Measurements from ENCODE around the gene ARTN. TPM values are rescaled to one million over a fixed set of nuclear protein-coding genes. Genes with fewer than 3 reads are reported as not detected.

Gene ARTN
- total RNA-seq, 1 experiment from 2014 or later, result not detected

DNA sequence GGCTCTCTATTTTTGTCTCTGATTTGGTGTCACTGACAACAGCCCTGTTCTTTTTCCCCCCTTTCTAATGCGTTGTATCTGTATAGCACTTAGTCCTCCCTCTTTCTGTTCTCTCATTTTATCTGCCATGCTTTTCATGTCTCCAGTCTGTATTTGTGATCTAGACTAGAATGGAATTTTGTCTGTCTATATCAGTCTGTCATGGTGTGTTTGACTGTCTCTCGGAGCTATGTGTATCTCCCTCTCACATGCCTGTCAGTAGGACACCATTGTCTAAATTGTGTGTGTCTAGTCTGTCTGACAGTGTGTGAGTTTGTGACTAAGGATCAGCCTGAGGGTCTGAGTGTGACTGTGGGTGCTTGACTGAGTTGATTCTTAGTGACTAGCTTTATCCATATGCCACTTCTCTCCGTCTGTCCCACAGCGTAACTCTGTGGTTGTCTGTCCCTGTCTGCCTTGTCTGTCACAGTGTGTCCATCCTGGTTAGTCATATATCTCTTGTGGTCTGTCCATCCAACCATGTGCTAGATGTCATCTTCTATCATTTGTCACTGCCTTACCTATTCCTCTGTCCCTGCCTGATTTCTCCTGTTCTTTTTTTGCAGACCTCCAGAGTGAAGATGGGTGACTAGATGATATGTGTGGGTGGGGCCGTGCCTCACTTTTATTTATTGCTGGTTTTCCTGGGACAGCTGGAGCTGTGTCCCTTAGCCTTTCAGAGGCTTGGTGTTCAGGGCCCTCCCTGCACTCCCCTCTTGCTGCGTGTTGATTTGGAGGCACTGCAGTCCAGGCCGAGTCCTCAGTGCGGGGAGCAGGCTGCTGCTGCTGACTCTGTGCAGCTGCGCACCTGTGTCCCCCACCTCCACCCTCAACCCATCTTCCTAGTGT lies 44.0 kb downstream of the ARTN start:
- in situ Hi-C loops (cut with HindIII; ENCODE audit: low pct_unique_long_range_greater_than_20kb, low sequenced_read_pairs), result no loop called here

DNA sequence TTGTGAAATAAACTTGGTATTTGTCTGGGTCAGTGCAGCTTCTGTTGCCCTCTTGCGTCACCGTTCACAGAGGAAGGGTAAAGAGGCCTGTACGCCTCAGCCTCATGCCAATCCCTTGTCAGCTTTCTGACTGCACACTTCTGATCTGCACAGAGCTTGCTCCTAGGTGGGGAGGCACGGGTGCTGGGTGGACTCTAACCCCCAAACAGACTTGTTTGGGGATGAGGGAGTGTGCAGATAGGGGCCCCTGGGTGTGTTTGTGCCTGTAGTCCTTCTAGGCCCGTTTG lies 44.6 kb downstream of the ARTN start:
- DNase-seq (ENCODE audit: low read depth), result no peak
- in situ Hi-C loops (cut with HindIII; ENCODE audit: low pct_unique_long_range_greater_than_20kb, low sequenced_read_pairs), result no loop called here

More for the DNA sequence above, 44.0 kb downstream of the ARTN start:
- no peak for DNase-seq (ENCODE audit: low read depth)

DNA sequence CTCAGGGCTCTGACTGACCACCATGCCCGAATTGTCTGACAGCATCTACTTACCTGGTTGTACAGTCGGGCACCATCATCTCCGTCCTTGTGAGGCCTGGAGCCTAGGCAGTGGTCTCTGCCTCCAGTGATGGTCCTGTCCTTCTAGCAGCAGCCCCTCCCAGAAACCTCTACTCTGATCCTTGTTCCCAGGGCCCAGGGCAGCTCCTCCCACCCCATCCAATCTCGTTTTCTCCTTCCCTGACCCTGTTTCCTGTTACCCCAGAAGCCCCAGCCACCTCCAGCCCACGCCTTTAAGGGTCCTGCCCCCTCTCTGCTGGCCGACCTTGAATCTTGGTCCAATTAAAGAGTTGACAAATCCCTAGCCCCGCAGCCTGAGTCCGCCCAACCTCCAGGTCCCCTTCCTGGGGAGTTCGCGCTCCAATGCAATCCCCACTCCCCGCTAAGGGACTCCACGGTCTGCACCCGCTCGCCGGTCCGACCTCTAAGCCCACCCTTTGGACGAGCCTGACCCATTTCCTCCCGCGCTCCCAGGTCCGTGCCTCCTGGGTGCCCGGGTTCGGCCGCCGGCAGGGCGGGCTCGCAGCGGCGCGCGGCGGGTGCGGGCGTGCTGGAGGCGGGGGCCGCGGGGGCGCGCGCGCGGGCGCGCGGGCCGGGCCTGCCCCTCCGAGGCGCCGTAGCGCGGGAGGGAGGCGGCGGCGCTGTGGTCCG lies 45.1 kb downstream of the ARTN start, which contains the start of gene B4GALT2:
Gene B4GALT2 (plus strand): TSS at position 660 of the 710 bp plus-strand sequence. CDS start 1,951 bp downstream, outside the sequence.
- in situ Hi-C loops (cut with HindIII; ENCODE audit: low pct_unique_long_range_greater_than_20kb, low sequenced_read_pairs), result no loop called here
- DNase-seq (ENCODE audit: low read depth), result no peak

DNA sequence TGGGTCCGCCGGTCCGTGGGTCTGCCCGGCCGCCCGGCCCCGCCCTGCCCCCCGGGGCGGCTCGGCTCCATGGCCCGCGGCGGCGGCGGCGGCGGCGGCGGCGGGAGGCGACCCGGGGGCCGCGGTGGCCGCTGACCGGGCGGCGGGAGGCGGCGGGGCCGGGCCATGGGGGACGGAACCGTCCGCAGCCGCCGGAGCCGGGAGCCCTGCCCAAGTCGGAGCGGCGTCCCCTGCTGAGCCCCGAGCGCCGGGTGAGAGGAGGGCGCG lies 45.6 kb downstream of the ARTN start:
- in situ Hi-C loops (cut with HindIII; ENCODE audit: low pct_unique_long_range_greater_than_20kb, low sequenced_read_pairs), result no loop called here
- no peak for DNase-seq (ENCODE audit: low read depth)

DNA sequence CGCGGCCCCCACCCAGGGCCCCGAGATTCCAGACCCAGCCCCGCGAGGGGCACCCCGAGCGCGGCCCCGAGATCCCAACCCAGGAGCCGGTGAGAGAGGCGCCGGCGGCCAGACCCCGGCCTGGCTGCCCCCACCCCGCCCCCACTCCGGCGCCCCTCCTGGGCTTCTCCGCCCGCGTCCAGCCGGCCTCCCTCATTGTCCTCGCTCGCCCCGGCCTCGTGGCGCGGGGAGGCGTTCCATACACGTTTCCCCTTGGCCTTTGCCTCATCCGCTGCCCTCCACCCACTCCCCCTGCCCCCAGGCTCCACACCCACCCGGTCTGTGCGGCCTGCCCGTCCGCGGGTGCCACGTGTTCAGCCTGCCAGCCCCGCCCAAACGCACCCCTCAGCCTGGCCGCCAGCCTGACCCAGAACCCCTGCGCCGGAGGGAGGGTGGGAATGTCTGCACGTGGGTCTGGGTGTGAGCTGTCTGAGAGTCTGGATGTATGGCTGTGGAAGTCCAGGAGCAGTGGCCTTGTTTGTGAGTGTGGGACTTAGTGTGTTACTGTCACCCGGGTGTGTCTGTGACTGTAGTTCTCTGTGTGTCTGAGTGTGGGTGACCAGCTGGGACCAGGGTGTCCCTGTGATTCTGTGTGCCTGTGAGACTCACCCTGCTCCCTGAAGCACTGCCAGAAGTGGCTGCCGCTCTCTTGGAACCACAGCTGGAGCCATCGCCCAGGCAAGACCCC lies 46.1 kb downstream of the ARTN start:
- DNase-seq (ENCODE audit: low read depth), result peak; percentile 30
- in situ Hi-C loops (cut with HindIII; ENCODE audit: low pct_unique_long_range_greater_than_20kb, low sequenced_read_pairs), result no loop called here

DNA sequence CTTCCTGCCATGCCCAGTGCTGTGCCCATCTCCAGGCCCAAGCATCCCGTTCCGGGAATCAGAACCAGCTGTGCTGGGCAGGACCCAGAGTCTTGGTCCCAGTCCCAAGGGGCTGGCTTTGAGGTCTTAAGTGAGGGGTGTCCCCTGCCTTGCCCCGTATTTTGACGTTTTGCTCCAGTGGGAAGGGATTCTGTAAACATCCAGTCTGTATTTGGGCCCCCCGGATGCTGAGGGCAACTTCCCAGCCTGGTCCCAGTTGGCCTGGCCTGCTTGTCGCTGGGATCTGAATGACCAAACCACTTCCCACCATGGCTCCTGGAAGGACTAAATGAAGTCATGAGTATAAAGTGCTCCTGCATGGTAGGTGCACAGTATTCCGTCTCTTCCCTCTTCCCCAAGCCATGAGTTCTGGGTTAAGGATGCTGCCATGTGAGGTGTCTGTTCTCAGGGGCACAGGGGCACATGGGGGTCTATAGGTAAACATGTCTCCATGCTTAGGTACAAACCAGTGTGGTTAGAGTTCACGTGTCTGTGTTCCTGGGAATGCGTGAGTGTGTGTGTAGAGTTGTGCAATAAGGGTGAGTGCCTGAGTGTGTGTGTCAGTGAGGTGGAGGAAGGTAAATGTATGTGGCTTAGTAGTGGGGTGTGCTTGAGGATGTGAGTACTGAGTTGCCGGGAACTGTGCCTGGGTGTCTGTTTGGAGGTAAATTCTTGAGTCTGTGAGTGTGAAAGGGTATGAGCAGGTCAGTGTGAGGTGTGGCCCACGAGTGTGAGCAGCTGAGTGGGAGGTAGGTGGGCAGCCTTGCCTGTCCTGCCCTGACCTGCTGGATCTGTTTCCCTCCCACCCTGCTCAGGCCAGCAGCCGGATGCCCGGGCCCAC lies 46.9 kb downstream of the ARTN start:
- DNase-seq (ENCODE audit: low read depth), result no peak
- in situ Hi-C loops (cut with HindIII; ENCODE audit: low pct_unique_long_range_greater_than_20kb, low sequenced_read_pairs), result no loop called here

DNA sequence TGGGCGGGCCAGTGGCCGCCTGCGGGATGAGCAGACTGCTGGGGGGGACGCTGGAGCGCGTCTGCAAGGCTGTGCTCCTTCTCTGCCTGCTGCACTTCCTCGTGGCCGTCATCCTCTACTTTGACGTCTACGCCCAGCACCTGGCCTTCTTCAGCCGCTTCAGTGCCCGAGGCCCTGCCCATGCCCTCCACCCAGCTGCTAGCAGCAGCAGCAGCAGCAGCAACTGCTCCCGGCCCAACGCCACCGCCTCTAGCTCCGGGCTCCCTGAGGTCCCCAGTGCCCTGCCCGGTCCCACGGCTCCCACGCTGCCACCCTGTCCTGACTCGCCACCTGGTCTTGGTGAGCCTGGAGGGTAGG lies 47.5 kb downstream of the ARTN start:
- in situ Hi-C loops (cut with HindIII; ENCODE audit: low pct_unique_long_range_greater_than_20kb, low sequenced_read_pairs), result no loop called here
- no peak for DNase-seq (ENCODE audit: low read depth)

DNA sequence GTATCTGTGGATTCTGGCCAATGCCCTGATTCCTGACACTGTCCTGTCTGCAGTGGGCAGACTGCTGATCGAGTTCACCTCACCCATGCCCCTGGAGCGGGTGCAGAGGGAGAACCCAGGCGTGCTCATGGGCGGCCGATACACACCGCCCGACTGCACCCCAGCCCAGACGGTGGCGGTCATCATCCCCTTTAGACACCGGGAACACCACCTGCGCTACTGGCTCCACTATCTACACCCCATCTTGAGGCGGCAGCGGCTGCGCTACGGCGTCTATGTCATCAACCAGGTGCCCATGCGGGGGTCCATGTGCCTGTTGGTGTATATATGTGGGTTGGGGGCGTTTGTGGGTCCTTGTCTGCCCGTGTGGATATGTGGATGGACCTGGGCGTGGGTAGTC lies 48.0 kb downstream of the ARTN start:
- in situ Hi-C loops (cut with HindIII; ENCODE audit: low pct_unique_long_range_greater_than_20kb, low sequenced_read_pairs), result no loop called here
- no peak for DNase-seq (ENCODE audit: low read depth)

DNA sequence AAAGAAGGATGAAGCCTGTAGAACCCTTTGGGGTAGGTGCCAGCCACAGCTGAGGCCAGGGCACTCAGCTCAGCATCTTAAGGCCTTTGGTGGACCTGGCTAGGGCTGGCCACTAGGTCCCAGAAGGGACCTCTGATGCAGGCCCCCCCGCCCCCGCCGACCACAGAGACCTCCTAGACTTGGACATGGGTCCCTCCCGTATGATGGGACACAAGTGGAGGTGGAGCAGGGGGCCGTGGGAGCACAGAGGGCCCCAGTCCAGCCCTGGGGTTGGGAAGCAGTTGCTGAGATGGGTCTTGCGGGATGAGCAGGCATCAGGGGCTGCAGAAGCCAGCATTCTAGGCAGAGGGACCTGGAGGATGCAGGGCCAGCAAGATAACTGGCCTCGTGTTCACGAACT lies 48.6 kb downstream of the ARTN start:
- in situ Hi-C loops (cut with HindIII; ENCODE audit: low pct_unique_long_range_greater_than_20kb, low sequenced_read_pairs), result no loop called here
- DNase-seq (ENCODE audit: low read depth), result no peak

DNA sequence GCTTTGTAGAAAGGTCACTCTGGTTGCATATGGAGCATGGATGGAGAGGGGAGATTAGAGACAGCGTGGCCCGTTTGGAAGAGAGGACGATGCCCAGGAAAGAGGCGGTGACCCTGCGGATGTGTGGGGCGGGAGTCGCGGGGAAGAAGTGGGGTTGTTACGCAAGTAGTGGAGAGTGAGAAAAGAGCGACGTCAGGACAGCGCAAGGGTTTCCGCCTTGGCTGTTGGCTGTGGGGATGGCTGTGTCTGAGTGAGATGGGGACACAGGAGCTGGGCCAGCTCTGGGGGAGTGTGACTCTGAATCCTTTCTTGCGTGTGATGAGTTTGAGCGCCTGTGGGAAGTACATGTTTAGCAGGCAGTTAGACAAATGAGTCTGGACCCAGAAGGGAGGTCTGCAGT lies 49.2 kb downstream of the ARTN start:
- in situ Hi-C loops (cut with HindIII; ENCODE audit: low pct_unique_long_range_greater_than_20kb, low sequenced_read_pairs), result no loop called here

DNA sequence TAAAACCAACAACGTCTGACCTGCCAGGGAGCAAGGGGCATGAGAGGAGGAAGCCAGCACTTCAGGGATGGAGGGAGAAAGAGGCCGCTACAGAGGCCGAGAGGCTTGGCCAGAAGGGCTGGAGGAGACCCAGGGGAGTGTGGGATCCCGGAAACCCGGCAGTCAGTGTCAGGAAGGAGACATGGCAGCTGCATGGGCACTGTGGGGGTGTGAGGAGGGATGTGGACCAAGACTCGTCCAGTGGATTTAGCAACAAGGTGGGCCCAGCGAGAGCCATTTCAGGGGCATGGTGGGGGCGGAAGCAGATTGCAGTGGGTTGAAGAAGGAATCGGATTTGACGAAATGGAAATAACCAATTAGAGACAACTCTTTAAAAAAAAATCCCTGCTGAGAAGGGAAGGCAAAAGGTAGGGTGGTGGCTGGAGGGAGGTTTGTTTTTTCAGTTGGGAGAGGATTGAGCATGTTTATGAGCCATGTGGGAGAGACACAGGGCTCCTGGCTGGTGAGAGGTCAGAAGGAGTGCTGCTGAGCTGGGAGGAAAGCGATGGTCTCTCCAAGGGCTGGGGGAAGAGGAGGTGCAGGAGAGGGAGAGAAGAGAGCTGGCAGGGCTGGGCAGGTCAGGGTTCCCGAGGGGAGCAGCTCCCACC lies 49.8 kb downstream of the ARTN start:
- in situ Hi-C loops (cut with HindIII; ENCODE audit: low pct_unique_long_range_greater_than_20kb, low sequenced_read_pairs), result no loop called here
- DNase-seq (ENCODE audit: low read depth), result no peak

More for the DNA sequence above, 49.2 kb downstream of the ARTN start:
- no peak for DNase-seq (ENCODE audit: low read depth)

DNA sequence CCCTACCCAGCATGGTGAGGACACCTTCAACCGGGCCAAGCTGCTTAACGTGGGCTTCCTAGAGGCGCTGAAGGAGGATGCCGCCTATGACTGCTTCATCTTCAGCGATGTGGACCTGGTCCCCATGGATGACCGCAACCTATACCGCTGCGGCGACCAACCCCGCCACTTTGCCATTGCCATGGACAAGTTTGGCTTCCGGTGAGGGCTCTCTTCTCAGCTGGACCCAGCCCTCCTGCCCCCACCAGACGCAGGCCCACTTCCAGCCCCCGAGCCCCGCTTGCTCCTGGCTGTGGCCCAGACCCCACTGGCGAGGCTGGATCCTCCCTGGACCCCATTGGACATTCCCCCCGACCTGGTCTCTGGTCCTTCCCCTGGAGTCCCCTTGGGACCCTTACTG lies 51.3 kb downstream of the ARTN start:
- in situ Hi-C loops (cut with HindIII; ENCODE audit: low pct_unique_long_range_greater_than_20kb, low sequenced_read_pairs), result no loop called here
- no peak for DNase-seq (ENCODE audit: low read depth)

DNA sequence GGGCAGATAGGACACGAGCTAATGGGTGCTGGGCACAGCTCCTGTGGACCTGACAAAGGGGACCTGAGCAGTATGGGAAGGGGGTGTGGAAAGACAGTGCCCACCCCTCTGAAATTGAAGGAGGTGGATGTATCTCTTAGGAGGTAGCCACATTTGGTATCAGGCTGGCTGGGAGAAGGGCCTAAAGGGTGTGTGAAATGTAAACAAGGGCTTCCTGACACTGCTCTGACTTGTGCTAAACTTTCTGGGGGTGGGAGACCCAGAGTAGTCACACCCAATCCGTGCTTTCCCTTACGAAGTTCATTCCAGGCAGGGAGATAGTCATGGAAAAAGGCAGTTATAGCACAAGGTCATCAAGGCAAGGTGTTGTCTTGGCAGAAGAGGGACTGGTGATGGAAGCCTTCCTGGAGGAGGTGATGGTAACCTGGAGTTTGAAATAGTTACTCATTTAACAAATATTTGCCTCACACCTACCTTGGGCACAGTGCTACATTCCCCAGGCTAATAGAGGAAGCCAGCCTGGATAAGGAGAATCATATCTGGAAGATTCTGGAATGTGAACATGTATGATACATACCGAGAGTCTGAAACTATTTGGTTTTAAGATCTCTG lies 52.5 kb downstream of the ARTN start:
- in situ Hi-C loops (cut with HindIII; ENCODE audit: low pct_unique_long_range_greater_than_20kb, low sequenced_read_pairs), result no loop called here
- no peak for DNase-seq (ENCODE audit: low read depth)

DNA sequence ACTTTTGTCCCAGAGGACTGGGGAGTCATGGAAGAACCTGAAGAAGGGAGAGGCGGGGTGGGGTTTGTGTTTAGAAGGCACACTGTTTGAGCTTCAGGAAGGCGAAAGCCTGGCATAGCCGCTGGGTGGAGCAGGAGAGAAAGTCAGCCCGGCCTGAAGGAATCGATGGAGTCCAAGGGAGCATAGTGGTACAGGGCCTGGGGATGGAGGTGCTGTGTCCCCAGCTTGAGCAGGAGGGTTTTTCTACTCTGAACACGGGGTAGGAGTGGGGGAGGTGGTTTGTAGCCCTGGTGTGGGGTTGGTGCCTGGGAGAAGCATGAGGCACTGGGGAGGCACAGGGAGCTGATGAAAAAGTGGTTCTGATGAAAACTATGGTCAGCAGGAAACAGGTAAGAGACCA lies 53.1 kb downstream of the ARTN start:
- in situ Hi-C loops (cut with HindIII; ENCODE audit: low pct_unique_long_range_greater_than_20kb, low sequenced_read_pairs), result no loop called here
- no peak for DNase-seq (ENCODE audit: low read depth)

Data from Caki2 (cell line).